HG03280 (cell line): ENCODE results near the gene KATNBL1.
A peak's percentile ranks its signal among the peaks of the same experiment; 100 is the strongest.

Experiments
- ATAC-seq: cut with Tn5 transposase; IDR thresholded peaks from one replicate; pipeline ENCODE4 v1.9.1; 2021; ENCODE audit warnings: mild to moderate bottlenecking, moderate library complexity; ENCODE audit not compliant: unreplicated experiment

The KATNBL1 gene, protein sequence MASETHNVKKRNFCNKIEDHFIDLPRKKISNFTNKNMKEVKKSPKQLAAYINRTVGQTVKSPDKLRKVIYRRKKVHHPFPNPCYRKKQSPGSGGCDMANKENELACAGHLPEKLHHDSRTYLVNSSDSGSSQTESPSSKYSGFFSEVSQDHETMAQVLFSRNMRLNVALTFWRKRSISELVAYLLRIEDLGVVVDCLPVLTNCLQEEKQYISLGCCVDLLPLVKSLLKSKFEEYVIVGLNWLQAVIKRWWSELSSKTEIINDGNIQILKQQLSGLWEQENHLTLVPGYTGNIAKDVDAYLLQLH

GRCh38 chr15:34209421-34210282 is at the start of gene KATNBL1:
KATNBL1 (minus strand) TSS chr15:34210096; CDS start chr15:34163676, 46,420 bp downstream.
- ATAC-seq: peak; percentile 94

- ATAC-seq: no peak
Observed at GRCh38 chr15:34259566-34259965, 49.7 kb upstream of the KATNBL1 start.

- no peak for ATAC-seq
Observed at GRCh38 chr15:34258151-34258550, 48.3 kb upstream of the KATNBL1 start.

DNA sequence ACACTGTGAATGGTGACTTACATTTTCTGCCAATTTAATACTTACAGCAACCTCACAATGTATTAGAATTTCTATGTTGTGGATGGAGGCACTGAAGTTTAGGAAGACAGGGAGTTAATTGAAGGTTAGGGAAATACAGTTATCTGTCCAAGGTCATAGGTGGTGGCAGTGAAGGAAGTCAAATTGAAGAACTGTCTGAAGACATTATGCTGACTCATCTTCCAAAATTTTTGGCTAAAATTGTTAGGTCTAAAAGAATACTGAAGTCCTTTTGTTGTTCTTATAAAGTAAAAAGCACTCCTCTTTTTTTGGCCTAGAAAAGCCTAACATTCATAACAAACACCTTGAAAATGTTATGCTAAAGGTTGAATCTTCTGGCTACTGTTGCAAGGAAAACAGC is 42.6 kb upstream of the KATNBL1 start:
- ATAC-seq: no peak

DNA sequence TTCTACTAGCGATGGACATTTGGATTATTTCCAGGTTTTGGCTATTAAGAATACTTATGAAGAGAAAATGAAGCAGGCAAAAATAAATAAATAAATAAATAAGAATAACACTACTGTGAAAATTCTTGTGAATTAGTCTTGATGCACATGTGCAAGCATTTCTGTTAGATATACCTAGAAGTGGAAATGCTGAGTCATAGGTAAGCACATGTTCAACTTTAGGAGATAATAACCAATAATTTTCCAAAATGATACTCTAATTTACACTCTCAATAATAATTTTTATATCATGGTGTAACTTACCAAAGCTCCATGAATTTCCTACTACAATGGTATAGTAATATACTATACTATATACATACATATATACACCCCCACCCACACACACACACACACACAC is 38.3 kb upstream of the KATNBL1 start:
- ATAC-seq: no peak

GRCh38 chr15:34246276-34246976 is 36.5 kb upstream of the KATNBL1 start:
- ATAC-seq: no peak

GRCh38 chr15:34243226-34243625 is 33.3 kb upstream of the KATNBL1 start:
- no peak for ATAC-seq

DNA sequence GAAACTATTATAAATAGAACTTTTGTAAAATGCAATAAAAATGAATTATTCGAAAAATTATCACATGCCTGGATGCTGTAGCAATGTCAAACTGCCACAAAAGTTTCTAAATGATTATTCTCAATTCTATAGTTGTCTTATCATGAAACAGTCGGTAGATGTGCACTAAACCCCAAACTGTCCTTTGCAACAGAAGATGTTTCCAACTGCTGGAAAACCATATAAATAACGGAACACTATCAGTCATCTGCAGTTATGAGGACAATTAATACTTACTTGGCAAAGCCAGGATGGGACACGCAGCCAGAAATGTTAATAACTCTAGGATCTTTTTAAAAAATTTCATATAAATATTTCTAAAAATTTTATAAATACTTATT is 32.4 kb upstream of the KATNBL1 start:
- no peak for ATAC-seq

GRCh38 chr15:34241376-34242330 is 31.8 kb upstream of the KATNBL1 start:
- ATAC-seq: no peak

DNA sequence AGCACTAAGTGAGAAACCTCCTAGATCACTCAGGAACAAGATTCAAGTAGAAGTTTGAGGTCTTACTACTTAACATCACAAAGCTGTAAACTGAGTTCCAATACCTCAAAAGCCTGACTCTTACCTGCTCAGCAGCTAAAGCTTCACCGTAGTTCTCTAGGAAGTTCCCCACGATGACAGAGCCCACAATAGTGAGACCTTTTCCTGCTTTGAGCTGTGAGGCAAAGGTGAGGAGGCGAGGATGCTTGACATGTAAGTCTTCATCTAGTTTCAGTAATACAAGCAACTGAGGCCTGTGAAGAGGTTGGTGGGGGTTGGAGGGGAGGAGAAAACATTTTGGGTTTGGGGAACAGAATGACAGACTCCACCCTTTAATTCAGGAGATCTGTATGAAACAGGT is 30.6 kb upstream of the KATNBL1 start:
- no peak for ATAC-seq

- ATAC-seq: no peak
Observed at GRCh38 chr15:34239151-34239808, 29.4 kb upstream of the KATNBL1 start.

GRCh38 chr15:34233614-34234013 is 23.7 kb upstream of the KATNBL1 start:
- no peak for ATAC-seq

GRCh38 chr15:34223904-34224596 is 14.2 kb upstream of the KATNBL1 start:
- no peak for ATAC-seq

- ATAC-seq: no peak
Observed at GRCh38 chr15:34217587-34218225, 7.8 kb upstream of the KATNBL1 start.

DNA sequence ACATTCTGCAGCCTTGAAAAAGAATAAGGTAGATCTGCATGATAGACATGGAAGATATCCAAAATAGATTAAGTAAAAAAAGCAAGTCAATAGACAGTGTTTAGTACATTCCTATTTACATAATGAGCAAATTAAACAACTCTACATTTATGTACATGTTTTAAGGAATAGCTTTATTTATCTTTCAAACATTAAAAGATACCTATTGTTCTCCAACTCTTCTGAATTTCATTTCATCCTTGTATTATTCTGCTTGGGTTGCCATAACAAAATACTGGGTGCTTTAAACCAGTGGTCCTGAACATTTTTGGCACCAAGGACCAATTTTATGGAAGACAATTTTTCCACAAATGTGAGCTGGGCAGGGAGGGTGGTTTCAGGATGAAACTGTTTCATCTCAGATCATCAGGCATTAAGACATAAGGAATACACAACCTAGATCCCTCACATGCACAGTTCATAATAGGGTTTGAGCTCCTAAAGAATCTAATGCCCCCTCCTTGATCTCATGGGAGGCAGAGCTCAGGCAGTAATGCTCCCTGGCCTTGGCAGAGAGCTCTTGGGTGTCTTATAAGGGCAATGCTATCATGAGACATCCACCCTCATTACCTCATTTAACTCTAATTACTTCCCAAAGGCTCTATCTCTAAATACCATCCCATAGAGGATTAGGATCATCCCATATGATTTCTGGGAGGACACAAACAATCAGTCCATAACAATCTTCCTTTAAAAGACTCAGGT is 6.8 kb upstream of the KATNBL1 start:
- ATAC-seq: no peak

GRCh38 chr15:34214135-34214534 is 4.2 kb upstream of the KATNBL1 start:
- ATAC-seq: no peak

- ATAC-seq: no peak
Observed at GRCh38 chr15:34213690-34214089, 3.8 kb upstream of the KATNBL1 start.

DNA sequence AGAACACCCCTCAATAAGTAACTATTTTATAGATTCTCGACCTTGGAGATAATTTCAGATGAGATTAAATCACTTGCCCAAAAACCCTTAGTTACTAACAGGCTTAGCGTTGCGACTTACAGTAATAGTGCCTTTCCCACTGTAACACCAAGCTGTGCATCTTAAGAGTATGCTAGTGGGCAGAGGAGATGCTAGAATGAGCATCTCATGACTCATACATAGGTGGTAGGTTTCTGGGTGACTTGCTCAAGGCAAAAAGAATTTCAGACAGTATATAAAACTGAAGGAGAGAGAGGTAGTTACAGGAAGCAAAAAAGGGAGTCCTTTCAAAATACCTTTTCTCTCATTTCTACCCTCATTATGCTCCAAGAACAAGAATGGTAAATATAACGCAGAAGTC is 3.9 kb downstream of the KATNBL1 start:
- no peak for ATAC-seq
